Measurements from ENCODE around the gene ACAP1. TPM values are rescaled to one million over a fixed set of nuclear protein-coding genes. Genes with fewer than 3 reads are reported as not detected.

ACAP1 gene
- total RNA-seq, 1 donor from 2014 or later, result 328 TPM

DNA sequence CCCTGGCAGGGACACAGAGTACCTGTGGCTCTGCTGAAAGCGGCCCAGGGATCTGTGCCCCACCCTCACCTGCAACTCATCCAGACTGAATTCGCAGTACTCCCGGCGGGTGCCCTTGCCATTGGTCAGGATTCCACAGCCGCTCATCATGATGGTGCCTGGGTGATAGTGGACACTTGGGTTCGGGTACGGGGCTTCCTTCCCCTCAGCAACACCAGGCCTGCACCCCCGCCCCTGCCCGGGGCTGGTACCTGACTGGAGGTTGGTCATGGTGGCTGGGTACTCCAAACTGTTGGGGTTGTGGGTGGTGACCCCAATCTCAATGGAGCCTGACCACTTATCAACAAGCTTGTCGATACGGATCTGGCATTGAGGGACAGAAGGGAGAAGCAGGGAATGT lies 10.1 kb upstream of the ACAP1 start:
- no peaks in the 10 kb centered on the region for H3K9me3 Mint-ChIP-seq
- no peak for TF ChIP-seq CTCF (IDR thresholded peaks at IDR 0.05)
- H3K36me3 Mint-ChIP-seq (ENCODE audit: low read depth), result peaks cover 66% of the 10 kb centered on the region
- ChIA-PET POLR2A (interaction anchor here (0.9 to 3.6 kb wide), 4 partner anchors 10 to 25 kb away, joined by 3 to 20 read pairs (median 8); partner anchors contain the start of genes ACAP1 and GPS2), CTCF (interaction anchor here (1.0 to 1.2 kb wide), 4 partner anchors 11 to 30 kb away, joined by 3 to 4 read pairs (median 3); no protein-coding TSS in a partner anchor)
- H3K27ac Mint-ChIP-seq, result no peak overlapping the region
- no peaks in the 10 kb centered on the region for H3K27me3 Mint-ChIP-seq
- ATAC-seq (ENCODE audit: low read depth) (no peak), DNase-seq (no peak)
- intact Hi-C loops (cut with micrococcal nuclease), result no loop called here
- peaks cover 30% of the 10 kb centered on the region for H3K4me1 Mint-ChIP-seq
- no peak overlapping the region for H3K4me3 Mint-ChIP-seq

- DNase-seq (no peak), ATAC-seq (ENCODE audit: low read depth) (no peak)
- H3K4me3 Mint-ChIP-seq, result no peak overlapping the region
- ChIA-PET CTCF (interaction anchor here (0.8 to 1.5 kb wide), 3 partner anchors 17 to 110 kb away, joined by 3 read pairs; no protein-coding TSS in a partner anchor), POLR2A (interaction anchor here (0.6 to 3.6 kb wide), 7 partner anchors 10 to 45 kb away, joined by 3 to 20 read pairs (median 7); partner anchors contain the start of genes ACAP1, GPS2 and SLC2A4)
- H3K27ac Mint-ChIP-seq, result no peak overlapping the region
- no peaks in the 10 kb centered on the region for H3K9me3 Mint-ChIP-seq
- peaks cover 57% of the 10 kb centered on the region for H3K36me3 Mint-ChIP-seq (ENCODE audit: low read depth)
- no peak for TF ChIP-seq CTCF (IDR thresholded peaks at IDR 0.05)
- no peaks in the 10 kb centered on the region for H3K27me3 Mint-ChIP-seq
- peaks cover 32% of the 10 kb centered on the region for H3K4me1 Mint-ChIP-seq
- intact Hi-C loops (cut with micrococcal nuclease), result no loop called here
Measured at GRCh38 chr17:7327056-7327455, 9.3 kb upstream of the ACAP1 start.

DNA sequence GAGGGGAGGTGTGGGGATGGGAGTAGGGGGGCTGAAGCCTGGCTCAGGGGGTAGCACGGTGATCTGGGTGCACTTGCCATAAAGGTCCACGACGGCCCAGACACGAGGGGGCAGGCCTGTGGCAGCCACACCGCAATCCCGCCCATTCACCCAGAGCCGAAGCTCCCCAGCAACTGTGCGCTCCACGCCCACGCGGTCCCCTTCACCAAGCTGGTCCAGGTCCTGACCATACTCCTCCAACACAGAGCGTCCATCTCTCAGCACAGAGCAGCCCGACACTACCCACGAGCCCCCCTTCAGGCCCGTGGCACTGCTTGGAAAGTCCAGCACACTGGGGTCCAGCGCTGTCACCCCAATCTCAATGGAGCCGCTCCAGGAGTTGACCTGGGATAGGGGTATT lies 8.8 kb upstream of the ACAP1 start:
- Mint-ChIP-seq H3K27ac (no peak overlapping the region), H3K4me1 (peaks cover 36% of the 10 kb centered on the region), H3K36me3 (ENCODE audit: low read depth) (peaks cover 53% of the 10 kb centered on the region), H3K9me3 (no peaks in the 10 kb centered on the region), H3K4me3 (peak overlapping the region; percentile 28), H3K27me3 (no peaks in the 10 kb centered on the region)
- intact Hi-C loops (cut with micrococcal nuclease), result no loop called here
- ChIA-PET CTCF (interaction anchor here (0.8 to 1.5 kb wide), 2 partner anchors 17 to 110 kb away, joined by 3 read pairs; no protein-coding TSS in a partner anchor), POLR2A (interaction anchor here (0.6 to 3.6 kb wide), 6 partner anchors 9 to 46 kb away, joined by 3 to 20 read pairs (median 7); partner anchors contain the start of genes ACAP1, GPS2 and SLC2A4)
- ATAC-seq (ENCODE audit: low read depth) (no peak), DNase-seq (no peak)
- no peak for TF ChIP-seq CTCF (IDR thresholded peaks at IDR 0.05)

- H3K4me3 Mint-ChIP-seq, result peak overlapping the region; percentile 95
- no peak for TF ChIP-seq CTCF (IDR thresholded peaks at IDR 0.05)
- H3K27ac Mint-ChIP-seq, result peak overlapping the region; percentile 54
- intact Hi-C loops (cut with micrococcal nuclease), result loop anchor here (2.0 kb wide), 1 partner anchor 89 kb away; the partner anchor contains the start of gene PHF23
- H3K4me1 Mint-ChIP-seq, result peaks cover 41% of the 10 kb centered on the region
- no peak for DNase-seq
- no peaks in the 10 kb centered on the region for H3K9me3 Mint-ChIP-seq
- ATAC-seq (ENCODE audit: low read depth), result no peak
- no peaks in the 10 kb centered on the region for H3K27me3 Mint-ChIP-seq
- POLR2A ChIA-PET, result interaction anchor here (1.0 to 3.8 kb wide), 6 partner anchors 9 to 359 kb away, joined by 6 to 52 read pairs (median 16); partner anchors contain the start of genes ACAP1, GPS2 and TP53
- CTCF ChIA-PET, result interaction anchor here (1.5 to 3.1 kb wide), 3 partner anchors 13 to 109 kb away, joined by 3 to 19 read pairs (median 4); partner anchors contain the start of gene GPS2
- peaks cover 48% of the 10 kb centered on the region for H3K36me3 Mint-ChIP-seq (ENCODE audit: low read depth)
Measured at GRCh38 chr17:7328009-7328408, 8.3 kb upstream of the ACAP1 start.

GRCh38 chr17:7328840-7329373 lies 7.4 kb upstream of the ACAP1 start, which contains the start of gene NEURL4:
NEURL4 (minus strand) TSS chr17:7329335; CDS start chr17:7329312, 23 bp downstream.
- no peak for TF ChIP-seq CTCF (IDR thresholded peaks at IDR 0.05)
- ChIA-PET CTCF (interaction anchor here (1.1 to 3.1 kb wide), 6 partner anchors 11 to 260 kb away, joined by 3 to 19 read pairs (median 4); partner anchors contain the start of genes GPS2 and SOX15), POLR2A (interaction anchor here (0.6 to 3.8 kb wide), 28 partner anchors 9 to 844 kb away, joined by 3 to 62 read pairs (median 6); partner anchors contain the start of genes DVL2, GABARAP, GPS2 and MPDU1)
- intact Hi-C loops (cut with micrococcal nuclease), result loop anchor here (1.0 to 2.0 kb wide), 11 partner anchors 8 to 359 kb away; partner anchors contain the start of genes EIF5A, ELP5, GPS2 and PHF23
- DNase-seq (no peak), ATAC-seq (ENCODE audit: low read depth) (peak; percentile 9)
- peak within 1 kb of the TSS; percentile 96 for H3K27ac Mint-ChIP-seq
- H3K27me3 Mint-ChIP-seq, result no peaks in the 10 kb centered on the region
- peaks cover 45% of the 10 kb centered on the region for H3K4me1 Mint-ChIP-seq
- peak within 1 kb of the TSS; percentile 95 for H3K4me3 Mint-ChIP-seq
- peaks cover 39% of the 10 kb centered on the region for H3K36me3 Mint-ChIP-seq (ENCODE audit: low read depth)
- H3K9me3 Mint-ChIP-seq, result no peaks in the 10 kb centered on the region
